GM23338 (cell line): Measurements from ENCODE around the gene RAB20. TPM values are rescaled to one million over a fixed set of nuclear protein-coding genes. Genes with fewer than 3 reads are reported as not detected.

Source experiments
- ATAC-seq: fragments of 200-7000 bp; cut with Tn5 transposase; 3 replicates; pipeline ENCODE4 v1.9.1; 2020
- DNase-seq: peaks from one replicate; pipeline ENCODE4 v3.0.0-alpha.2; 2015; ENCODE audit warnings: low spot score
- H2AFZ ChIP-seq: fragments of 200-600 bp; sonication (generic); 2 replicates; pipeline ENCODE4 v1.8.0; 2016; ENCODE audit warnings: antibody characterized with exemption, mild to moderate bottlenecking, moderate library complexity
- H3F3A ChIP-seq: fragments of 200-600 bp; sonication (generic); replicated peaks from 2 replicates; pipeline ENCODE4 v1.8.0; 2017; ENCODE audit warnings: antibody characterized with exemption, mixed run types, low read depth
- H3K27ac ChIP-seq: fragments of 200-600 bp; sonication (generic); 2 replicates; pipeline ENCODE4 v1.6.1; 2016; ENCODE audit warnings: low read depth
- H3K27me3 ChIP-seq: fragments of 200-600 bp; sonication (generic); 2 replicates; pipeline ENCODE4 v1.8.0; 2016; ENCODE audit warnings: mild to moderate bottlenecking, mixed run types, moderate library complexity; ENCODE audit not compliant: insufficient read depth
- H3K36me3 ChIP-seq: fragments of 200-600 bp; sonication (generic); 2 replicates; pipeline ENCODE4 v1.8.0; 2016; ENCODE audit warnings: mild to moderate bottlenecking; ENCODE audit not compliant: insufficient read depth
- H3K4me1 ChIP-seq: fragments of 200-600 bp; sonication (generic); 2 replicates; pipeline ENCODE4 v1.8.0; 2016; ENCODE audit warnings: mild to moderate bottlenecking, moderate library complexity; ENCODE audit not compliant: insufficient read depth
- H3K4me2 ChIP-seq: fragments of 200-600 bp; sonication (generic); 2 replicates; pipeline ENCODE4 v1.7.1; 2017; ENCODE audit warnings: mixed run types
- H3K4me3 ChIP-seq: fragments of 200-600 bp; sonication (generic); 2 replicates; pipeline ENCODE4 v1.6.1; 2016; ENCODE audit warnings: mixed run types
- H3K79me2 ChIP-seq: fragments of 200-600 bp; sonication (generic); replicated peaks from 2 replicates; pipeline ENCODE4 v1.8.0; 2017; ENCODE audit warnings: mild to moderate bottlenecking; ENCODE audit not compliant: insufficient read depth
- H3K9me2 ChIP-seq: fragments of 200-600 bp; sonication (generic); 2 replicates; pipeline ENCODE4 v1.8.0; 2017; ENCODE audit not compliant: insufficient read depth
- H4K20me1 ChIP-seq: fragments of 200-600 bp; sonication (generic); replicated peaks from 2 replicates; pipeline ENCODE4 v1.8.0; 2017; ENCODE audit warnings: mild to moderate bottlenecking; ENCODE audit not compliant: insufficient read depth
- H3K27ac Mint-ChIP-seq: 2 replicates; pipeline ENCODE4 v1.8.0; 2020; ENCODE audit warnings: inconsistent platforms, mild to moderate bottlenecking, moderate library complexity, mixed read lengths
- H3K27me3 Mint-ChIP-seq: 3 replicates; pipeline ENCODE4 v1.8.0; 2022; ENCODE audit warnings: low read depth, mild to moderate bottlenecking, moderate library complexity, mixed read lengths, inconsistent platforms; ENCODE audit not compliant: insufficient read depth, poor library complexity
- H3K36me3 Mint-ChIP-seq: 3 replicates; pipeline ENCODE4 v1.8.0; 2021; ENCODE audit warnings: low read depth, mild to moderate bottlenecking, inconsistent platforms, moderate library complexity, mixed read lengths
- H3K4me1 Mint-ChIP-seq: 3 replicates; pipeline ENCODE4 v1.8.0; 2020; ENCODE audit warnings: mild to moderate bottlenecking, inconsistent platforms, mixed read lengths
- H3K4me3 Mint-ChIP-seq: 3 replicates; pipeline ENCODE4 v1.8.0; 2021; ENCODE audit warnings: moderate library complexity, mild to moderate bottlenecking, inconsistent platforms, mixed read lengths
- H3K9me3 Mint-ChIP-seq: 3 replicates; pipeline ENCODE4 v1.8.0; 2020; ENCODE audit warnings: moderate library complexity, mild to moderate bottlenecking, inconsistent platforms, mixed read lengths
- CREB1 ChIP-seq: fragments of 250-450 bp; sonication (Bioruptor Pico); IDR thresholded peaks from 2 replicates; pipeline ENCODE4 v1.5.0; 2020; ENCODE audit warnings: low read depth, mild to moderate bottlenecking, moderate library complexity
- EZH2 ChIP-seq: fragments of 200-600 bp; sonication (generic); IDR thresholded peaks from one replicate; pipeline ENCODE4 v1.8.0; 2017; ENCODE audit warnings: antibody characterized with exemption, mild to moderate bottlenecking, low read depth; ENCODE audit not compliant: unreplicated experiment
- EZH2phosphoT487 ChIP-seq: fragments of 200-600 bp; sonication (generic); IDR thresholded peaks from one replicate; pipeline ENCODE4 v1.8.1; 2018; ENCODE audit warnings: antibody characterized with exemption; ENCODE audit not compliant: unreplicated experiment
- JUNB ChIP-seq: IDR thresholded peaks from one replicate; pipeline ENCODE4 v1.6.1; 2016; ENCODE audit warnings: antibody characterized with exemption; ENCODE audit not compliant: unreplicated experiment
- NANOG ChIP-seq: IDR thresholded peaks from 2 replicates; pipeline ENCODE4 v1.6.1; 2016; ENCODE audit warnings: antibody characterized with exemption, borderline replicate concordance
- POLR2AphosphoS5 ChIP-seq: IDR thresholded peaks from 2 replicates; pipeline ENCODE4 v1.6.1; 2016; ENCODE audit warnings: antibody characterized with exemption, low read depth
- STAT1 ChIP-seq: IDR thresholded peaks from one replicate; pipeline ENCODE4 v1.6.1; 2016; ENCODE audit warnings: antibody characterized with exemption; ENCODE audit not compliant: unreplicated experiment
- ZNF114 ChIP-seq: fragments of 250-450 bp; sonication (Bioruptor Pico); IDR thresholded peaks from 2 replicates; pipeline ENCODE4 v1.5.0; 2020; ENCODE audit warnings: mild to moderate bottlenecking, moderate library complexity
- ZNF331 ChIP-seq: fragments of 250-450 bp; sonication (Bioruptor Pico); IDR thresholded peaks from 2 replicates; pipeline ENCODE4 v1.5.0; 2020; ENCODE audit warnings: low read depth, mild to moderate bottlenecking, moderate library complexity
- polyA plus RNA-seq: library from polyadenylated mRNA; unstranded; fragments of >200 nt; fragmentation: Nextera tagmentation; extraction: Ambion mirVana; gene quantifications from 2 replicates; pipeline ENCODE4 v1.2.1, GENCODE V29; 2016
- total RNA-seq: library from RNA; depleted of rRNA; stranded (reverse); fragments of >200 nt; shearing (Covaris generic); gene quantifications from 2 replicates; pipeline ENCODE4 v1.2.3, GENCODE V29; 2014
- TF ChIP-seq, protein P1 (sequence below): IDR thresholded peaks from 2 replicates; pipeline ENCODE4 v1.6.1; 2016; ENCODE audit warnings: antibody characterized with exemption
- TF ChIP-seq, protein P2 (sequence below): IDR thresholded peaks from one replicate; pipeline ENCODE4 v1.6.1; 2018; ENCODE audit warnings: antibody characterized with exemption; ENCODE audit not compliant: unreplicated experiment
- TF ChIP-seq, protein P3 (sequence below): fragments of 250-450 bp; sonication (Bioruptor Pico); IDR thresholded peaks from 2 replicates; pipeline ENCODE4 v1.5.0; 2020; ENCODE audit warnings: mild to moderate bottlenecking, moderate library complexity
- TF ChIP-seq, protein P4 (sequence below), 2 experiments: fragments of 200-600 bp in 1 of 2; sonication (generic) in 1 of 2; conservative IDR thresholded peaks; 2 replicates each; pipeline versions ENCODE4 v1.5.1 to v1.6.1; 2016 to 2017; ENCODE audit warnings: antibody characterized with exemption in 2 of 2, low read depth in 2 of 2, mild to moderate bottlenecking in 2 of 2, moderate library complexity in 1 of 2

Gene RAB20
- total and polyA plus RNA-seq, 2 experiments from 2014 or later: 12.3 to 26.6 TPM

DNA sequence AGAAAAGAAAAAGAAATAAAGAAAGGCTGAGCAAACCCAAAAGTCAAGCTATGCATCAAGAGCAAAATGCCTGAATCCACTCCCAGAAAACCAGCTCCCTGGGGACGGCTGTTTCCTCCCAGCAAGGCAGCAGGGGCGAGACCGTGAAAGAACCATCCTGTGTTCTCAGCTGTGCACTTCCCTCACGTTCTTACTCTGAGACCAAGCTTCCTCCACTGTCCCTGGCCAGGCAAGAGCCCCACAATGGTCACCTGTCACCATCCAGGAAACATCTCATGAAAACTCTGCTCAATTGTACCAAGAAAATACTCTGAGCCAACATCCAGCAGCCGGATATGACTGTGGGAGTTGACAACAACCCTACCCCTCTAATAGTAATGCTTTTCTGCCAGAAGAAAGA, 22.9 kb downstream of the RAB20 start:
- H3K4me2 ChIP-seq: no peak overlapping the region
- H3K4me3 Mint-ChIP-seq: no peak overlapping the region
- DNase-seq (no peak), ATAC-seq (no peak)
- H3K9me2 ChIP-seq: no peaks in the 10 kb centered on the region
- TF ChIP-seq, protein P1, sequence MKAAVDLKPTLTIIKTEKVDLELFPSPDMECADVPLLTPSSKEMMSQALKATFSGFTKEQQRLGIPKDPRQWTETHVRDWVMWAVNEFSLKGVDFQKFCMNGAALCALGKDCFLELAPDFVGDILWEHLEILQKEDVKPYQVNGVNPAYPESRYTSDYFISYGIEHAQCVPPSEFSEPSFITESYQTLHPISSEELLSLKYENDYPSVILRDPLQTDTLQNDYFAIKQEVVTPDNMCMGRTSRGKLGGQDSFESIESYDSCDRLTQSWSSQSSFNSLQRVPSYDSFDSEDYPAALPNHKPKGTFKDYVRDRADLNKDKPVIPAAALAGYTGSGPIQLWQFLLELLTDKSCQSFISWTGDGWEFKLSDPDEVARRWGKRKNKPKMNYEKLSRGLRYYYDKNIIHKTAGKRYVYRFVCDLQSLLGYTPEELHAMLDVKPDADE: no peak
- TF ChIP-seq CREB1 (CRISPR knock-in tag) (no peak), STAT1 (no peak), NANOG (no peak), ZNF114 (no peak), EZH2 (no peak), EZH2phosphoT487 (no peak), ZNF331 (CRISPR knock-in tag) (no peak), POLR2AphosphoS5 (no peak), JUNB (no peak)
- TF ChIP-seq, protein P2, sequence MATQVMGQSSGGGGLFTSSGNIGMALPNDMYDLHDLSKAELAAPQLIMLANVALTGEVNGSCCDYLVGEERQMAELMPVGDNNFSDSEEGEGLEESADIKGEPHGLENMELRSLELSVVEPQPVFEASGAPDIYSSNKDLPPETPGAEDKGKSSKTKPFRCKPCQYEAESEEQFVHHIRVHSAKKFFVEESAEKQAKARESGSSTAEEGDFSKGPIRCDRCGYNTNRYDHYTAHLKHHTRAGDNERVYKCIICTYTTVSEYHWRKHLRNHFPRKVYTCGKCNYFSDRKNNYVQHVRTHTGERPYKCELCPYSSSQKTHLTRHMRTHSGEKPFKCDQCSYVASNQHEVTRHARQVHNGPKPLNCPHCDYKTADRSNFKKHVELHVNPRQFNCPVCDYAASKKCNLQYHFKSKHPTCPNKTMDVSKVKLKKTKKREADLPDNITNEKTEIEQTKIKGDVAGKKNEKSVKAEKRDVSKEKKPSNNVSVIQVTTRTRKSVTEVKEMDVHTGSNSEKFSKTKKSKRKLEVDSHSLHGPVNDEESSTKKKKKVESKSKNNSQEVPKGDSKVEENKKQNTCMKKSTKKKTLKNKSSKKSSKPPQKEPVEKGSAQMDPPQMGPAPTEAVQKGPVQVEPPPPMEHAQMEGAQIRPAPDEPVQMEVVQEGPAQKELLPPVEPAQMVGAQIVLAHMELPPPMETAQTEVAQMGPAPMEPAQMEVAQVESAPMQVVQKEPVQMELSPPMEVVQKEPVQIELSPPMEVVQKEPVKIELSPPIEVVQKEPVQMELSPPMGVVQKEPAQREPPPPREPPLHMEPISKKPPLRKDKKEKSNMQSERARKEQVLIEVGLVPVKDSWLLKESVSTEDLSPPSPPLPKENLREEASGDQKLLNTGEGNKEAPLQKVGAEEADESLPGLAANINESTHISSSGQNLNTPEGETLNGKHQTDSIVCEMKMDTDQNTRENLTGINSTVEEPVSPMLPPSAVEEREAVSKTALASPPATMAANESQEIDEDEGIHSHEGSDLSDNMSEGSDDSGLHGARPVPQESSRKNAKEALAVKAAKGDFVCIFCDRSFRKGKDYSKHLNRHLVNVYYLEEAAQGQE: no peak
- TF ChIP-seq, protein P3, sequence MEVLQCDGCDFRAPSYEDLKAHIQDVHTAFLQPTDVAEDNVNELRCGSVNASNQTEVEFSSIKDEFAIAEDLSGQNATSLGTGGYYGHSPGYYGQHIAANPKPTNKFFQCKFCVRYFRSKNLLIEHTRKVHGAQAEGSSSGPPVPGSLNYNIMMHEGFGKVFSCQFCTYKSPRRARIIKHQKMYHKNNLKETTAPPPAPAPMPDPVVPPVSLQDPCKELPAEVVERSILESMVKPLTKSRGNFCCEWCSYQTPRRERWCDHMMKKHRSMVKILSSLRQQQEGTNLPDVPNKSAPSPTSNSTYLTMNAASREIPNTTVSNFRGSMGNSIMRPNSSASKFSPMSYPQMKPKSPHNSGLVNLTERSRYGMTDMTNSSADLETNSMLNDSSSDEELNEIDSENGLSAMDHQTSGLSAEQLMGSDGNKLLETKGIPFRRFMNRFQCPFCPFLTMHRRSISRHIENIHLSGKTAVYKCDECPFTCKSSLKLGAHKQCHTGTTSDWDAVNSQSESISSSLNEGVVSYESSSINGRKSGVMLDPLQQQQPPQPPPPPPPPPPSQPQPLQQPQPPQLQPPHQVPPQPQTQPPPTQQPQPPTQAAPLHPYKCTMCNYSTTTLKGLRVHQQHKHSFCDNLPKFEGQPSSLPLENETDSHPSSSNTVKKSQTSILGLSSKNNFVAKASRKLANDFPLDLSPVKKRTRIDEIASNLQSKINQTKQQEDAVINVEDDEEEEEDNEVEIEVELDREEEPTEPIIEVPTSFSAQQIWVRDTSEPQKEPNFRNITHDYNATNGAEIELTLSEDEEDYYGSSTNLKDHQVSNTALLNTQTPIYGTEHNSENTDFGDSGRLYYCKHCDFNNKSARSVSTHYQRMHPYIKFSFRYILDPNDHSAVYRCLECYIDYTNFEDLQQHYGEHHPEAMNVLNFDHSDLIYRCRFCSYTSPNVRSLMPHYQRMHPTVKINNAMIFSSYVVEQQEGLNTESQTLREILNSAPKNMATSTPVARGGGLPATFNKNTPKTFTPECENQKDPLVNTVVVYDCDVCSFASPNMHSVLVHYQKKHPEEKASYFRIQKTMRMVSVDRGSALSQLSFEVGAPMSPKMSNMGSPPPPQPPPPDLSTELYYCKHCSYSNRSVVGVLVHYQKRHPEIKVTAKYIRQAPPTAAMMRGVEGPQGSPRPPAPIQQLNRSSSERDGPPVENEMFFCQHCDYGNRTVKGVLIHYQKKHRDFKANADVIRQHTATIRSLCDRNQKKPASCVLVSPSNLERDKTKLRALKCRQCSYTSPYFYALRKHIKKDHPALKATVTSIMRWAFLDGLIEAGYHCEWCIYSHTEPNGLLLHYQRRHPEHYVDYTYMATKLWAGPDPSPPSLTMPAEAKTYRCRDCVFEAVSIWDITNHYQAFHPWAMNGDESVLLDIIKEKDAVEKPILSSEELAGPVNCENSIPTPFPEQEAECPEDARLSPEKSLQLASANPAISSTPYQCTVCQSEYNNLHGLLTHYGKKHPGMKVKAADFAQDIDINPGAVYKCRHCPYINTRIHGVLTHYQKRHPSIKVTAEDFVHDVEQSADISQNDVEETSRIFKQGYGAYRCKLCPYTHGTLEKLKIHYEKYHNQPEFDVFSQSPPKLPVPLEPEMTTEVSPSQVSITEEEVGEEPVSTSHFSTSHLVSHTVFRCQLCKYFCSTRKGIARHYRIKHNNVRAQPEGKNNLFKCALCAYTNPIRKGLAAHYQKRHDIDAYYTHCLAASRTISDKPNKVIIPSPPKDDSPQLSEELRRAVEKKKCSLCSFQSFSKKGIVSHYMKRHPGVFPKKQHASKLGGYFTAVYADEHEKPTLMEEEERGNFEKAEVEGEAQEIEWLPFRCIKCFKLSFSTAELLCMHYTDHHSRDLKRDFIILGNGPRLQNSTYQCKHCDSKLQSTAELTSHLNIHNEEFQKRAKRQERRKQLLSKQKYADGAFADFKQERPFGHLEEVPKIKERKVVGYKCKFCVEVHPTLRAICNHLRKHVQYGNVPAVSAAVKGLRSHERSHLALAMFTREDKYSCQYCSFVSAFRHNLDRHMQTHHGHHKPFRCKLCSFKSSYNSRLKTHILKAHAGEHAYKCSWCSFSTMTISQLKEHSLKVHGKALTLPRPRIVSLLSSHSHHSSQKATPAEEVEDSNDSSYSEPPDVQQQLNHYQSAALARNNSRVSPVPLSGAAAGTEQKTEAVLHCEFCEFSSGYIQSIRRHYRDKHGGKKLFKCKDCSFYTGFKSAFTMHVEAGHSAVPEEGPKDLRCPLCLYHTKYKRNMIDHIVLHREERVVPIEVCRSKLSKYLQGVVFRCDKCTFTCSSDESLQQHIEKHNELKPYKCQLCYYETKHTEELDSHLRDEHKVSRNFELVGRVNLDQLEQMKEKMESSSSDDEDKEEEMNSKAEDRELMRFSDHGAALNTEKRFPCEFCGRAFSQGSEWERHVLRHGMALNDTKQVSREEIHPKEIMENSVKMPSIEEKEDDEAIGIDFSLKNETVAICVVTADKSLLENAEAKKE (CRISPR knock-in tag): no peak
- TF ChIP-seq, protein P4, sequence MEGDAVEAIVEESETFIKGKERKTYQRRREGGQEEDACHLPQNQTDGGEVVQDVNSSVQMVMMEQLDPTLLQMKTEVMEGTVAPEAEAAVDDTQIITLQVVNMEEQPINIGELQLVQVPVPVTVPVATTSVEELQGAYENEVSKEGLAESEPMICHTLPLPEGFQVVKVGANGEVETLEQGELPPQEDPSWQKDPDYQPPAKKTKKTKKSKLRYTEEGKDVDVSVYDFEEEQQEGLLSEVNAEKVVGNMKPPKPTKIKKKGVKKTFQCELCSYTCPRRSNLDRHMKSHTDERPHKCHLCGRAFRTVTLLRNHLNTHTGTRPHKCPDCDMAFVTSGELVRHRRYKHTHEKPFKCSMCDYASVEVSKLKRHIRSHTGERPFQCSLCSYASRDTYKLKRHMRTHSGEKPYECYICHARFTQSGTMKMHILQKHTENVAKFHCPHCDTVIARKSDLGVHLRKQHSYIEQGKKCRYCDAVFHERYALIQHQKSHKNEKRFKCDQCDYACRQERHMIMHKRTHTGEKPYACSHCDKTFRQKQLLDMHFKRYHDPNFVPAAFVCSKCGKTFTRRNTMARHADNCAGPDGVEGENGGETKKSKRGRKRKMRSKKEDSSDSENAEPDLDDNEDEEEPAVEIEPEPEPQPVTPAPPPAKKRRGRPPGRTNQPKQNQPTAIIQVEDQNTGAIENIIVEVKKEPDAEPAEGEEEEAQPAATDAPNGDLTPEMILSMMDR (conservative IDR thresholded peaks at IDR 0.05; ENCODE audit: low read depth in 2 of 2): no peak
- no peaks in the 10 kb centered on the region for H3K9me3 Mint-ChIP-seq
- H3K27ac Mint-ChIP-seq: no peak overlapping the region
- H3K79me2 ChIP-seq: peaks cover 35% of the 10 kb centered on the region
- H4K20me1 ChIP-seq: peaks cover 8% of the 10 kb centered on the region; the same call in 1 of the 2 replicates
- H3K27me3 Mint-ChIP-seq: peaks cover 4% of the 10 kb centered on the region
- no peaks in the 10 kb centered on the region for H3K27me3 ChIP-seq
- H3K4me1 ChIP-seq: no peaks in the 10 kb centered on the region
- H3K36me3 ChIP-seq: no peaks in the 10 kb centered on the region
- H3K4me1 Mint-ChIP-seq: peaks cover 3% of the 10 kb centered on the region; the same call in 1 of the 3 replicates
- no peaks in the 10 kb centered on the region for H3F3A ChIP-seq
- H3K36me3 Mint-ChIP-seq: no peaks in the 10 kb centered on the region
- H2AFZ ChIP-seq: no peak overlapping the region
- H3K27ac ChIP-seq: no peak overlapping the region
- no peak overlapping the region for H3K4me3 ChIP-seq
